Measurements from ENCODE around the gene SLC47A2. TPM values are rescaled to one million over a fixed set of nuclear protein-coding genes. Genes with fewer than 3 reads are reported as not detected.

SLC47A2 gene
- total RNA-seq, 3 donors from 2014 or later, result 0.28 to 0.65 (median 0.38) TPM

DNA sequence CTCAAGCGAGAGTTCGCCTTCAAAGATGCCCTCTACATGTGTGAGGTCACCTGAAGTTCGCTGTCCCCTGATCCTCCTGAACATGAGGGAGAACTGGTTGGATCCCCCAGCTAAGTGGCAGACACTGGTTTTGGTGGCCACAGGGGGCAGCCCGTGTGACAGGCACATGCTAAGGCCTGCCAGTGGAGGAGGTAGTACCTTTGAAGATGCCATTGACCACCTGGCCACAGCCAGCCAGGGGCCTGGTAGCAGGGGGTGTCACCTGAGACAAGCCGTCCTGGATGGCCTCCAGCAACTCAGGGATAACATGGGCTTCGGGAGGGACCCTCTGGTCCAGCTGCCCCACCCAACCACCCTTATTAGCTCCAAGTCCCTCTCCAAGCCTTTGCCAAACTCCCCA lies 39.0 kb upstream of the SLC47A2 start:
- TF ChIP-seq, protein P1, sequence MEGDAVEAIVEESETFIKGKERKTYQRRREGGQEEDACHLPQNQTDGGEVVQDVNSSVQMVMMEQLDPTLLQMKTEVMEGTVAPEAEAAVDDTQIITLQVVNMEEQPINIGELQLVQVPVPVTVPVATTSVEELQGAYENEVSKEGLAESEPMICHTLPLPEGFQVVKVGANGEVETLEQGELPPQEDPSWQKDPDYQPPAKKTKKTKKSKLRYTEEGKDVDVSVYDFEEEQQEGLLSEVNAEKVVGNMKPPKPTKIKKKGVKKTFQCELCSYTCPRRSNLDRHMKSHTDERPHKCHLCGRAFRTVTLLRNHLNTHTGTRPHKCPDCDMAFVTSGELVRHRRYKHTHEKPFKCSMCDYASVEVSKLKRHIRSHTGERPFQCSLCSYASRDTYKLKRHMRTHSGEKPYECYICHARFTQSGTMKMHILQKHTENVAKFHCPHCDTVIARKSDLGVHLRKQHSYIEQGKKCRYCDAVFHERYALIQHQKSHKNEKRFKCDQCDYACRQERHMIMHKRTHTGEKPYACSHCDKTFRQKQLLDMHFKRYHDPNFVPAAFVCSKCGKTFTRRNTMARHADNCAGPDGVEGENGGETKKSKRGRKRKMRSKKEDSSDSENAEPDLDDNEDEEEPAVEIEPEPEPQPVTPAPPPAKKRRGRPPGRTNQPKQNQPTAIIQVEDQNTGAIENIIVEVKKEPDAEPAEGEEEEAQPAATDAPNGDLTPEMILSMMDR (IDR thresholded peaks at IDR 0.05), result no peak
- DNase-seq (no peak), ATAC-seq (no peak)
- no peaks in the 10 kb centered on the region for H3K36me3 ChIP-seq (ENCODE audit: low read depth)
- no peaks in the 10 kb centered on the region for H3K9me3 ChIP-seq
- H3K4me3 ChIP-seq, result no peak overlapping the region
- intact Hi-C loops (cut with DNase I, micrococcal nuclease), result no loop called here
- peaks cover 6% of the 10 kb centered on the region for H3K4me1 ChIP-seq (ENCODE audit: low read depth)

DNA sequence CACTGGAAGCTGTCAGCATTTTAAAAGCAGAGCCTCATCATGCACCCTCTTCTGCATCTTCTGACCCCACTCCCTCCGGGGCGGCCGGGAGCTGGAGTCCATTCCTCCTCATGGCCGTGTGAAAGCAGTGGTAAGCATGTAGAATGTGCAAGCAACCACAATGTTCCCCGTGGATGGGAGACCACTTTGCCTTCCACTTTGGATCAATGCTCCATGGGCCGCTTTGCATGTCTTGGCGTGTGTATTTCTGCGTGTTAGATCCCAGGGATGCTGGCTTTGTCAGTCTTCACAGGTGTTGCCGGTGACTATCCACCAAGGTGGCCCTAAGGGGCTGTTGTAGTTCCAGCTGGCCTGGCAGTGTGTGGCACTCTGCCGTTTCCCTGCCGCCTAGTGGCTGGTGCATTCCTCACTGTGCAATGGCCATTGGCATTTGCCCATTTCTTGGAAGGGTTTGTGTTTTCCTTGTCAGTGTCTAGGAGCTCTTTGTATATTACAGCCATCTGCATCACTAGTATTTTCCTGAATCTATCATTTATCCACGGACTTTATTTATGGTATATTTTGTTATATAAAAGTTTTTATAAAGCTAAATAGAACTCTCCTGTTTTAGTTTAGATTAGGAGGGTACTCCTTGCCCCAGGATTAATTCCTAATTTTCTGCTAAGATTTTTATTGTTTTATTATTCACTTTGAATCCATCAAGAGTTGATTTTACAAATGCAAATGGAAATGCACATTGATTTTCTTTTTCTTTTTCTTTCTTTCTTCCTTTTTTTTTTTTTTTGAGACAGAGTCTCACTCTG lies 37.5 kb upstream of the SLC47A2 start:
- TF ChIP-seq, protein P1 (IDR thresholded peaks at IDR 0.05), result no peak
- H3K36me3 ChIP-seq (ENCODE audit: low read depth), result no peaks in the 10 kb centered on the region
- no peak overlapping the region for H3K4me3 ChIP-seq
- ATAC-seq (peak; percentile 76), DNase-seq (peak; percentile 60 to 66 (median 61))
- H3K9me3 ChIP-seq, result no peaks in the 10 kb centered on the region
- peaks cover 7% of the 10 kb centered on the region for H3K4me1 ChIP-seq (ENCODE audit: low read depth)
- intact Hi-C loops (cut with DNase I, micrococcal nuclease), result no loop called here

DNA sequence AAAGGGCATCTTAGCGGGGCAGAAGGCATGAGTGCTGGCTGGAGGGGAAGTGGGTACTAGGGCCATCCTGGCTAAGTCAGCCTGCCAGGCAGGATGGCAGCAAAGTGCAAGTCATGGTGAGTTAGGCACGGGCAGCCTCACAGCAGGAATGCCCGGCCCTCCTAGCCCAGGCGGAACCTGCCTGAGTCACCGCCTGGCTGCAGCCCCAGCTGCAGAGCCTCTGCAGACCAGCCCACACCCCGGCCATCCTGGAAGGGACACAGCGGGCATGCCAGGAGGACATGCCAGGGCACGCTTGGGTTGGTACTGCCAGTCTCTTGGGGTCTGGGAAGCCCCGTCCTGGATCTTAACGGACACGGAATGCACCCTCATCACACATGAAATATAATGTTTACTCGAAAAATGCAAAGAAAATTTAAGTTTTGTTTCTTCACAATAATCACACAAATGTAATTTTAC lies 36.7 kb upstream of the SLC47A2 start:
- ATAC-seq (peak; percentile 92), DNase-seq (peak; percentile 53 to 82 (median 74))
- no peaks in the 10 kb centered on the region for H3K36me3 ChIP-seq (ENCODE audit: low read depth)
- H3K4me3 ChIP-seq, result no peak overlapping the region
- H3K9me3 ChIP-seq, result no peaks in the 10 kb centered on the region
- H3K4me1 ChIP-seq (ENCODE audit: low read depth), result peaks cover 15% of the 10 kb centered on the region
- TF ChIP-seq, protein P1 (IDR thresholded peaks at IDR 0.05), result no peak
- intact Hi-C loops (cut with DNase I, micrococcal nuclease), result no loop called here

DNA sequence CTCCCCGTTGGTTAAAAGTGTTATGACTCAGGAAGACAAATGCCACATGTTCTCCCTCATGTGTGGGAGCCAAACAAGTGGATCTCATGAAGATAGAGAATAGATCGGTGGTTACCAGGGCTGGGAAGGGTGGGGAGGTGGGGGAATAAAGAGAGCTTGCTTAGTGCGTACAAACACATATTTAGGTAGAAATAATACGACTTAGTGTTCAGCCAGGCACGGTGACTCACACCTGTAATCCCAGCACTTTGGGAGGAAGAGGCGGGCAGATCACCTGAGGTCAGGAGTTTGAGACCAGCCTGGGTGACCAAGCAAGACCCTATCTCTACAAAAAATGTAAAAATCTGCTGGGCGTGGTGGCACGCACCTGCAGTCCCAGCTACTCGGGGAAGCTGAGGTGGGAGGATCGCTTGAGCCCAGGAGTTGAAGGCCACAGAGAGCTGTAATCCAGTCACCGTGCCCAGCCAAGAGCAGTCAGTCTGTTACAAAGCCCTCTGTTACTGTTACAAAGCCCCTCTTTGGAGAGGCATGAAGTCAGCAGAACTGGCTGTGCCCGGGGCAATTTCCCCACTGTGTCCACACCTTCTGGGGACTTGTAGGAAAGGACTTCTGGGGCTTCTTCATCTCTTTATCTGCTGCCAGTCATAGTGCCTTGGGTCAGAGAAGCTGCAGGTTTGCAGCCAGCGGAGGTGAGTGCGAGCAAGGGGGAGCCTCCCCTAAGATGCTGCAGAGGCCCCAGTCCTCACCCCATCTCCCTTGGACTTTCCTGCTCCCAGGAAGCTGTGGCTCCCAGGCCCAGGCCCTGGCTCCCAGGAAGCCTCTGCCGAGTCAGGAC lies 36.0 kb upstream of the SLC47A2 start:
- H3K9me3 ChIP-seq, result no peaks in the 10 kb centered on the region
- intact Hi-C loops (cut with DNase I, micrococcal nuclease), result no loop called here
- H3K36me3 ChIP-seq (ENCODE audit: low read depth), result no peaks in the 10 kb centered on the region
- DNase-seq (no peak), ATAC-seq (no peak)
- TF ChIP-seq, protein P1 (IDR thresholded peaks at IDR 0.05), result no peak
- peaks cover 16% of the 10 kb centered on the region for H3K4me1 ChIP-seq (ENCODE audit: low read depth)
- H3K4me3 ChIP-seq, result no peak overlapping the region

DNA sequence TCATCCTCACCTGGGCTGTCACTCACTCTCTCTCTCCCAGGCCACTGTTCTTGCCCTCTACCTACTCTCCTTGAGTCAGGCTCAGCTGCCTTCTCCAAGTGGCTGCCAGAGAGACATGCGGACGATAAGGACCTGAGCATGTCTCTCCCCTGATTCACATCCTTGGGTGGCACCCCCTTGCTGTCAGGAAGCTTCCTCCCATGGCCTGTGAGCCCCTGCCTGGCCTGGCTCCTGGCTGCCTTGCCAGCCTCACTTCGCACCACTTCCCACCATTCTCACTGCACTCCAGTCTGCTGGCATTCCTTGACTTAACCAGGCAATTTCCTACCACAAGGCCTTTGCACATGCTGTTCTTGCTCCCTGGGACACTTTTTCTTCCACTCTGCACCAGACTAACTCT lies 34.5 kb upstream of the SLC47A2 start:
- intact Hi-C loops (cut with DNase I, micrococcal nuclease), result no loop called here
- H3K4me1 ChIP-seq (ENCODE audit: low read depth), result peaks cover 19% of the 10 kb centered on the region

More for the DNA sequence above, 34.5 kb upstream of the SLC47A2 start:
- ATAC-seq, result no peak
- Histone ChIP-seq H3K9me3 (no peaks in the 10 kb centered on the region), H3K36me3 (ENCODE audit: low read depth) (no peaks in the 10 kb centered on the region), H3K4me3 (no peak overlapping the region)
- no peak for DNase-seq
- TF ChIP-seq, protein P1 (IDR thresholded peaks at IDR 0.05), result no peak

Measured in mucosa of descending colon (tissue), 3 donors.